Endothelial cell of umbilical vein (primary cell): ENCODE measurements around the gene CCDC182. TPM values are rescaled to one million over a fixed set of nuclear protein-coding genes. Genes with fewer than 3 reads are reported as not detected.

ENCODE experiments used
- BruUV-seq: library from RNA; stranded (reverse); fragments of 400-500 nt; replicated peaks from 2 replicates; lab custom pipeline; 2021; lab: Mats Ljungman, UMichigan
- CTCF ChIA-PET: fragments of 300-600, 350-600 bp; sonication (Branson Sonifier 250); formaldehyde crosslinking; loops from one replicate; lab custom pipeline; 2021; ENCODE audit warnings: antibody characterized with exemption, inconsistent platforms; lab: Charles Lee
- POLR2A ChIA-PET: fragments of 300-600, 350-600 bp; sonication (Branson Sonifier 250); formaldehyde crosslinking; loops from one replicate; lab custom pipeline; 2021; ENCODE audit warnings: antibody characterized with exemption, inconsistent platforms; lab: Charles Lee
- DNase-seq: peaks from one replicate; pipeline ENCODE4 v3.0.0-alpha.2; 2011; ENCODE audit warnings: low read depth, low spot score
- FAIRE-seq: peaks from 2 replicates; lab custom pipeline; 2011; peaks lifted over from hg19 to GRCh38; lab: Jason Lieb, UNC
- H2AFZ ChIP-seq: 2 replicates; pipeline ENCODE4 v1.6.0; 2012; ENCODE audit warnings: low read depth, low read length, control low read depth, inconsistent platforms
- H3K27ac ChIP-seq: 2 replicates; pipeline ENCODE4 v1.5.1; 2011; ENCODE audit warnings: low read depth, mild to moderate bottlenecking, control low read depth, low read length, moderate library complexity; ENCODE audit not compliant: insufficient read depth
- H3K27me3 ChIP-seq, 2 experiments: 2 replicates each; pipeline versions ENCODE4 v1.6.0 to v1.6.1; 2011; ENCODE audit warnings: low read length in 2 of 2, mixed read lengths in 1 of 2; ENCODE audit not compliant: control insufficient read depth in 2 of 2, insufficient read depth in 2 of 2
- H3K36me3 ChIP-seq, 2 experiments: 2 replicates in 1 of 2; 3 replicates in 1 of 2; pipeline ENCODE4 v1.5.1; 2011; ENCODE audit warnings: low read length in 2 of 2, mild to moderate bottlenecking in 1 of 2, moderate library complexity in 1 of 2; ENCODE audit not compliant: control insufficient read depth in 2 of 2, insufficient read depth in 2 of 2; ENCODE audit errors: extremely low read depth in 1 of 2
- H3K4me1 ChIP-seq: 3 replicates; pipeline ENCODE4 v1.5.1; 2011; ENCODE audit warnings: mild to moderate bottlenecking, low read length; ENCODE audit not compliant: control insufficient read depth, insufficient read depth; ENCODE audit errors: extremely low read depth
- H3K4me2 ChIP-seq: 2 replicates; pipeline ENCODE4 v1.6.1; 2011; ENCODE audit warnings: low read length, control low read depth, mixed read lengths; ENCODE audit not compliant: insufficient read depth
- H3K4me3 ChIP-seq, 3 experiments: fragments of 200-600 bp in 1 of 3; sonication (generic), shearing (Covaris generic) in 1 of 3; replicated peaks in 1 of 3; 2 replicates each; pipeline ENCODE4 v1.5.1; 2011 to 2016; ENCODE audit warnings: control low read depth in 3 of 3, low read length in 3 of 3, mild to moderate bottlenecking in 2 of 3, inconsistent platforms in 1 of 3, low read depth in 1 of 3, moderate library complexity in 1 of 3; ENCODE audit not compliant: insufficient read depth in 1 of 3
- H3K79me2 ChIP-seq: 2 replicates; pipeline ENCODE4 v1.6.0; 2012; ENCODE audit warnings: low read length, inconsistent platforms; ENCODE audit not compliant: control insufficient read depth, insufficient read depth
- H3K9ac ChIP-seq: replicated peaks from 2 replicates; pipeline ENCODE3; 2011; ENCODE audit warnings: low read length, control low read depth; ENCODE audit not compliant: insufficient read depth; ENCODE audit errors: extremely low read depth
- H3K9me1 ChIP-seq: replicated peaks from 3 replicates; pipeline ENCODE4 v1.6.0; 2011; ENCODE audit warnings: mild to moderate bottlenecking, low read length; ENCODE audit not compliant: control insufficient read depth, insufficient read depth; ENCODE audit errors: extremely low read depth
- H3K9me3 ChIP-seq: replicated peaks from 2 replicates; pipeline ENCODE4 v1.5.1; 2012; ENCODE audit warnings: low read length, inconsistent platforms; ENCODE audit not compliant: control insufficient read depth, insufficient read depth
- H4K20me1 ChIP-seq: replicated peaks from 2 replicates; pipeline ENCODE3; 2011; ENCODE audit warnings: mild to moderate bottlenecking, low read length; ENCODE audit not compliant: control insufficient read depth, insufficient read depth; ENCODE audit errors: extremely low read depth
- EZH2 ChIP-seq: IDR thresholded peaks from 2 replicates; pipeline ENCODE4 v1.6.1; 2012; ENCODE audit warnings: borderline replicate concordance, low read depth, mild to moderate bottlenecking, moderate library complexity, low read length, inconsistent platforms; ENCODE audit not compliant: severe bottlenecking
- FOS ChIP-seq: IDR thresholded peaks from 2 replicates; pipeline ENCODE4 v1.6.1; 2011; ENCODE audit warnings: mild to moderate bottlenecking, low read length, moderate library complexity, borderline replicate concordance; ENCODE audit not compliant: insufficient read depth
- GATA2 ChIP-seq: IDR thresholded peaks from 2 replicates; pipeline ENCODE4 v1.7.0; 2011; ENCODE audit warnings: low read depth, mild to moderate bottlenecking, moderate library complexity, mixed read lengths, low read length; ENCODE audit not compliant: insufficient read length, insufficient read depth
- JUN ChIP-seq: IDR thresholded peaks from 2 replicates; pipeline ENCODE4 v1.6.1; 2011; ENCODE audit warnings: borderline replicate concordance, low read depth; ENCODE audit not compliant: insufficient read length, insufficient read depth
- MYC ChIP-seq: IDR thresholded peaks from one replicate; pipeline ENCODE4 v1.6.1; 2011; ENCODE audit warnings: mild to moderate bottlenecking, low read depth, low read length
- POLR2A ChIP-seq: IDR thresholded peaks from 2 replicates; pipeline ENCODE4 v1.6.1; 2012; ENCODE audit warnings: low read depth, mild to moderate bottlenecking, control low read depth, low read length
- POLR2AphosphoS5 ChIP-seq: IDR thresholded peaks from 2 replicates; pipeline ENCODE4 v1.6.1; 2012; ENCODE audit warnings: low read depth, mild to moderate bottlenecking, control low read depth, low read length, moderate library complexity; ENCODE audit not compliant: insufficient read depth
- dilution Hi-C: fragments of 300-500 bp; cut with MboI; formaldehyde crosslinking; loops from one replicate; pipeline ENCODE4 v1.15.0; 2019; ENCODE audit warnings: low sequenced_read_pairs; ENCODE audit not compliant: extremely low pct_ligation_motif_present
- intact Hi-C: fragments of 100-400 bp; cut with micrococcal nuclease; formaldehyde crosslinking; loops from one replicate; pipeline ENCODE4 v1.10.0; 2022
- polyA plus RNA-seq, 4 experiments: library from polyadenylated mRNA; depleted of rRNA in 3 of 4; stranded (reverse) in 3 of 4; unstranded in 1 of 4; fragments of >200 nt; gene quantifications; 2 replicates each; pipeline versions ENCODE4 v1.2.1 to v1.2.3, GENCODE V29; 2011 to 2012; ENCODE audit warnings: missing spikeins in 1 of 4
- total RNA-seq: library from RNA; stranded (reverse); gene quantifications from 2 replicates; pipeline ENCODE4 v1.2.3, GENCODE V29; 2021
- TF ChIP-seq, protein P1 (sequence below), 2 donors: IDR thresholded peaks; 1 replicate in 1 of 2; 2 replicates in 1 of 2; pipeline ENCODE4 v1.5.1; 2011; ENCODE audit warnings: low read length in 2 of 2, mild to moderate bottlenecking in 2 of 2, moderate library complexity in 2 of 2, control low read depth in 1 of 2, inconsistent platforms in 1 of 2, low read depth in 1 of 2; ENCODE audit not compliant: insufficient read depth in 1 of 2; ENCODE audit errors: extremely low read depth in 1 of 2
- TF ChIP-seq, protein P2 (sequence below): IDR thresholded peaks from 2 replicates; pipeline ENCODE4 v1.6.1; 2011; ENCODE audit not compliant: insufficient read depth, insufficient read length

Gene CCDC182
- total and polyA plus RNA-seq, 2 donors (not counting 3 experiments of a cell fraction or from before 2014, with no cell fraction given) = not detected

DNA sequence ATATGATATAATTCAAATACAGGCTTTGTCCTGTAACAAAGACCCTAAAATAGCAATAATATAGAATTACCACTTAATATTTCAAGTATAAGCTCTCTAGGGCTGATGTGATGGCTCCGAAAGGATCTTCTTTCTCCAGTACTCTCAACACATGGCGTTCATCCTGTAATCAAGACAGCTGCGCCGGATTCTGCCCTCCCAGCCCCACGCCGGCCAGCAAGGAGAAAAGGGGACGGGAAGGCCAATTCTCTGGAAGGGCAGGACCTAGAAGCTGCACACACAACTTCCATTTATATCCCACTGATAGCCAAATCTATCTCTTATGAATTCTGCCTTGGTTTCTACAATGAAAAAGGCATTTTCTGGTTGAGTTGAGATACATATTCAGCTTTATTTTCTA is 32.0 kb downstream of the CCDC182 start:
- Histone ChIP-seq H3K36me3 (no peaks in the 10 kb centered on the region), H3K79me2 (no peaks in the 10 kb centered on the region), H2AFZ (no peak overlapping the region), H3K4me2 (no peak overlapping the region), H3K9me3 (no peaks in the 10 kb centered on the region), H3K4me3 (no peak overlapping the region), H3K9ac (no peak overlapping the region), H4K20me1 (no peaks in the 10 kb centered on the region), H3K27ac (no peak overlapping the region), H3K27me3 (peaks cover 8 to 33% of the 10 kb centered on the region in 2 experiments), H3K9me1 (no peaks in the 10 kb centered on the region), H3K4me1 (no peaks in the 10 kb centered on the region)
- intact Hi-C loops (no loop called here), dilution Hi-C loops (no loop called here)
- FAIRE-seq (no peak), DNase-seq (no peak)
- TF ChIP-seq POLR2AphosphoS5 = no peak
- no peak for TF ChIP-seq JUN
- no peak for TF ChIP-seq GATA2
- TF ChIP-seq FOS = no peak
- TF ChIP-seq, protein P1, sequence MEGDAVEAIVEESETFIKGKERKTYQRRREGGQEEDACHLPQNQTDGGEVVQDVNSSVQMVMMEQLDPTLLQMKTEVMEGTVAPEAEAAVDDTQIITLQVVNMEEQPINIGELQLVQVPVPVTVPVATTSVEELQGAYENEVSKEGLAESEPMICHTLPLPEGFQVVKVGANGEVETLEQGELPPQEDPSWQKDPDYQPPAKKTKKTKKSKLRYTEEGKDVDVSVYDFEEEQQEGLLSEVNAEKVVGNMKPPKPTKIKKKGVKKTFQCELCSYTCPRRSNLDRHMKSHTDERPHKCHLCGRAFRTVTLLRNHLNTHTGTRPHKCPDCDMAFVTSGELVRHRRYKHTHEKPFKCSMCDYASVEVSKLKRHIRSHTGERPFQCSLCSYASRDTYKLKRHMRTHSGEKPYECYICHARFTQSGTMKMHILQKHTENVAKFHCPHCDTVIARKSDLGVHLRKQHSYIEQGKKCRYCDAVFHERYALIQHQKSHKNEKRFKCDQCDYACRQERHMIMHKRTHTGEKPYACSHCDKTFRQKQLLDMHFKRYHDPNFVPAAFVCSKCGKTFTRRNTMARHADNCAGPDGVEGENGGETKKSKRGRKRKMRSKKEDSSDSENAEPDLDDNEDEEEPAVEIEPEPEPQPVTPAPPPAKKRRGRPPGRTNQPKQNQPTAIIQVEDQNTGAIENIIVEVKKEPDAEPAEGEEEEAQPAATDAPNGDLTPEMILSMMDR (IDR thresholded peaks at IDR 0.05; ENCODE audit: extremely low read depth in 1 of 2, insufficient read depth in 1 of 2, low read depth in 1 of 2, low read length in 2 of 2) = no peak
- TF ChIP-seq, protein P2, sequence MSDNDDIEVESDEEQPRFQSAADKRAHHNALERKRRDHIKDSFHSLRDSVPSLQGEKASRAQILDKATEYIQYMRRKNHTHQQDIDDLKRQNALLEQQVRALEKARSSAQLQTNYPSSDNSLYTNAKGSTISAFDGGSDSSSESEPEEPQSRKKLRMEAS = no peak
- TF ChIP-seq POLR2A = no peak
- TF ChIP-seq EZH2 = no peak
- TF ChIP-seq MYC = no peak
- ChIA-PET POLR2A (no interaction called here), CTCF (interaction anchor here (1.5 kb wide), 1 partner anchor 70 kb away, joined by 7 read pairs; no protein-coding TSS in a partner anchor)
- BruUV-seq = no TSS peak
